SKM-1 treated with dmso at 0.1 percent for 144 hours (cell line): Measurements from ENCODE around the gene C9orf43.
A peak's percentile ranks its signal among the peaks of the same experiment; 100 is the strongest.
"Not testable (repeated sequence)": the region's sequence is repeated elsewhere in the genome, so short reads cannot be mapped to it uniquely, and the experiment has no call there.

Source experiments
- DNase-seq: peaks from one replicate; lab custom pipeline; 2025; ENCODE audit not compliant: unreplicated experiment; lab: John Stamatoyannopoulos, UW

Gene C9orf43

GRCh38 chr9:113416149-113416721 is 5.7 kb downstream of the C9orf43 start:
- no peak for DNase-seq

GRCh38 chr9:113417370-113417769 is 6.8 kb downstream of the C9orf43 start:
- DNase-seq, result no peak

- no peak for DNase-seq
Observed at GRCh38 chr9:113421726-113422125, 11.2 kb downstream of the C9orf43 start.

- DNase-seq, result no peak
Observed at GRCh38 chr9:113425072-113425471, 14.5 kb downstream of the C9orf43 start.

GRCh38 chr9:113426701-113427100 is 16.2 kb downstream of the C9orf43 start:
- DNase-seq, result no peak

- no peak for DNase-seq
Observed at GRCh38 chr9:113427629-113428028, 17.1 kb downstream of the C9orf43 start.

GRCh38 chr9:113428062-113428615 is 17.6 kb downstream of the C9orf43 start:
- DNase-seq, result no peak

- no peak for DNase-seq
Observed at GRCh38 chr9:113431191-113431590, 20.6 kb downstream of the C9orf43 start.

GRCh38 chr9:113436728-113437515 is 26.4 kb downstream of the C9orf43 start:
- DNase-seq, result no peak

GRCh38 chr9:113437716-113438115 is 27.2 kb downstream of the C9orf43 start:
- DNase-seq, result not testable (repeated sequence)

- DNase-seq, result no peak
Observed at GRCh38 chr9:113444736-113445135, 34.2 kb downstream of the C9orf43 start.

- peak; percentile 5 for DNase-seq
Observed at GRCh38 chr9:113446323-113446740, 35.8 kb downstream of the C9orf43 start.

GRCh38 chr9:113449376-113449775 is 38.8 kb downstream of the C9orf43 start:
- DNase-seq, result no peak

- no peak for DNase-seq
Observed at GRCh38 chr9:113452113-113452605, 41.6 kb downstream of the C9orf43 start.

GRCh38 chr9:113454914-113455761 is 44.6 kb downstream of the C9orf43 start:
- DNase-seq, result no peak

GRCh38 chr9:113456235-113456634 is 45.7 kb downstream of the C9orf43 start:
- no peak for DNase-seq

GRCh38 chr9:113461285-113461684 is 50.7 kb downstream of the C9orf43 start:
- no peak for DNase-seq

GRCh38 chr9:113461943-113462342 is 51.4 kb downstream of the C9orf43 start:
- no peak for DNase-seq

- DNase-seq, result no peak
Observed at GRCh38 chr9:113462781-113463286, 52.3 kb downstream of the C9orf43 start.

GRCh38 chr9:113463418-113464285 is 53.1 kb downstream of the C9orf43 start, which contains the start of gene RGS3:
TSS of gene RGS3 (plus strand) at chr9:113463727. CDS start at chr9:113463803, 76 bp downstream.
- DNase-seq, result no peak
